Activated T-cell treated with anti-CD3 and anti-CD28 coated beads, Interleukin-2, amount 50 U/mL, for 4 hours (primary cell): ENCODE measurements around the gene CXXC5. TPM values are rescaled to one million over a fixed set of nuclear protein-coding genes. Genes with fewer than 3 reads are reported as not detected.

Experiments
- ATAC-seq, 2 donors: fragments of 200-7000 bp; cut with Tn5 transposase; one replicate each; pipeline ENCODE4 v1.10.0; 2021
- DNase-seq: peaks from one replicate; pipeline ENCODE4 v3.0.0-alpha.2; 2020
- H3K27me3 Mint-ChIP-seq: one replicate; pipeline ENCODE4 v1.8.0; 2021; ENCODE audit warnings: low read depth, mixed read lengths
- H3K36me3 Mint-ChIP-seq: one replicate; pipeline ENCODE4 v1.8.0; 2022; ENCODE audit warnings: mixed read lengths; ENCODE audit not compliant: insufficient read depth
- H3K4me1 Mint-ChIP-seq: one replicate; pipeline ENCODE4 v1.8.0; 2021; ENCODE audit warnings: low read depth, mixed read lengths
- H3K4me3 Mint-ChIP-seq: one replicate; pipeline ENCODE4 v1.8.0; 2021; ENCODE audit warnings: mild to moderate bottlenecking, moderate library complexity, mixed read lengths
- H3K9me3 Mint-ChIP-seq: one replicate; pipeline ENCODE4 v1.8.0; 2021; ENCODE audit warnings: mixed read lengths
- total RNA-seq, 3 donors: library from RNA; stranded (reverse); gene quantifications; one replicate each; pipeline ENCODE4 v1.2.1, GENCODE V29; 2021

The CXXC5 gene
- total RNA-seq, 3 donors from 2014 or later: 1.2 to 3.3 (median 1.4) TPM

GRCh38 chr5:139642891-139643871 lies 5.0 kb upstream of the CXXC5 start:
- ATAC-seq (no peak), DNase-seq (no peak)
- Mint-ChIP-seq H3K27me3 (peaks cover 24% of the 10 kb centered on the region), H3K9me3 (no peaks in the 10 kb centered on the region), H3K4me1 (peaks cover 18% of the 10 kb centered on the region), H3K36me3 (no peaks in the 10 kb centered on the region), H3K4me3 (no peak overlapping the region)

- Mint-ChIP-seq H3K36me3 (no peaks in the 10 kb centered on the region), H3K4me1 (peaks cover 18% of the 10 kb centered on the region), H3K9me3 (no peaks in the 10 kb centered on the region), H3K4me3 (no peak overlapping the region), H3K27me3 (peaks cover 24% of the 10 kb centered on the region)
- ATAC-seq (no peak), DNase-seq (no peak)
Observed at GRCh38 chr5:139644001-139644456, 4.1 kb upstream of the CXXC5 start.

GRCh38 chr5:139644646-139645429 lies 3.3 kb upstream of the CXXC5 start:
- peaks cover 18% of the 10 kb centered on the region for H3K4me1 Mint-ChIP-seq
- H3K36me3 Mint-ChIP-seq: no peaks in the 10 kb centered on the region
- peaks cover 29% of the 10 kb centered on the region for H3K27me3 Mint-ChIP-seq
- H3K4me3 Mint-ChIP-seq: no peak overlapping the region
- no peak for DNase-seq
- no peaks in the 10 kb centered on the region for H3K9me3 Mint-ChIP-seq
- no peak for ATAC-seq

GRCh38 chr5:139645430-139645871 lies 2.7 kb upstream of the CXXC5 start:
- ATAC-seq (no peak), DNase-seq (no peak)
- peaks cover 32% of the 10 kb centered on the region for H3K27me3 Mint-ChIP-seq
- H3K36me3 Mint-ChIP-seq: no peaks in the 10 kb centered on the region
- H3K4me1 Mint-ChIP-seq: peaks cover 22% of the 10 kb centered on the region
- H3K9me3 Mint-ChIP-seq: no peaks in the 10 kb centered on the region
- no peak overlapping the region for H3K4me3 Mint-ChIP-seq

- no peak overlapping the region for H3K4me3 Mint-ChIP-seq
- no peak for DNase-seq
- no peak for ATAC-seq
- H3K36me3 Mint-ChIP-seq: no peaks in the 10 kb centered on the region
- peaks cover 39% of the 10 kb centered on the region for H3K27me3 Mint-ChIP-seq
- peaks cover 26% of the 10 kb centered on the region for H3K4me1 Mint-ChIP-seq
- no peaks in the 10 kb centered on the region for H3K9me3 Mint-ChIP-seq
Observed at GRCh38 chr5:139646111-139646510, 2.0 kb upstream of the CXXC5 start.

- Mint-ChIP-seq H3K4me3 (peak overlapping the region; percentile 67), H3K4me1 (peaks cover 32% of the 10 kb centered on the region), H3K27me3 (peaks cover 46% of the 10 kb centered on the region), H3K9me3 (no peaks in the 10 kb centered on the region), H3K36me3 (no peaks in the 10 kb centered on the region)
- no peak for ATAC-seq
- DNase-seq: no peak
Observed at GRCh38 chr5:139646912-139647505, 1.1 kb upstream of the CXXC5 start.

- Mint-ChIP-seq H3K4me3 (peak overlapping the region; percentile 67), H3K4me1 (peaks cover 39% of the 10 kb centered on the region), H3K9me3 (no peaks in the 10 kb centered on the region), H3K36me3 (no peaks in the 10 kb centered on the region), H3K27me3 (peaks cover 52% of the 10 kb centered on the region)
- DNase-seq: no peak
- no peak for ATAC-seq
Observed at GRCh38 chr5:139647506-139648204, 494 bp upstream of the CXXC5 start.

GRCh38 chr5:139649082-139649991 lies 1.2 kb downstream of the CXXC5 start:
- peak overlapping the region; percentile 85 for H3K4me3 Mint-ChIP-seq
- H3K27me3 Mint-ChIP-seq: peaks cover 61% of the 10 kb centered on the region
- H3K4me1 Mint-ChIP-seq: peaks cover 46% of the 10 kb centered on the region
- DNase-seq (no peak), ATAC-seq (peak; percentile 8 to 15)
- H3K9me3 Mint-ChIP-seq: no peaks in the 10 kb centered on the region
- H3K36me3 Mint-ChIP-seq: no peaks in the 10 kb centered on the region

GRCh38 chr5:139650031-139650688 lies 2.0 kb downstream of the CXXC5 start:
- H3K4me1 Mint-ChIP-seq: peaks cover 44% of the 10 kb centered on the region
- no peak for ATAC-seq

GRCh38 chr5:139650689-139651042 lies 2.5 kb downstream of the CXXC5 start:
- ATAC-seq: no peak
- Mint-ChIP-seq H3K27me3 (peaks cover 58% of the 10 kb centered on the region), H3K9me3 (no peaks in the 10 kb centered on the region), H3K36me3 (no peaks in the 10 kb centered on the region), H3K4me1 (peaks cover 44% of the 10 kb centered on the region), H3K4me3 (peak overlapping the region; percentile 85)
- no peak for DNase-seq

More at GRCh38 chr5:139650031-139650688, 2.0 kb downstream of the CXXC5 start:
- H3K27me3 Mint-ChIP-seq: peaks cover 61% of the 10 kb centered on the region
- H3K36me3 Mint-ChIP-seq: no peaks in the 10 kb centered on the region
- DNase-seq: no peak
- H3K9me3 Mint-ChIP-seq: no peaks in the 10 kb centered on the region
- peak overlapping the region; percentile 85 for H3K4me3 Mint-ChIP-seq

GRCh38 chr5:139651043-139651834 lies 3.1 kb downstream of the CXXC5 start:
- Mint-ChIP-seq H3K27me3 (peaks cover 54% of the 10 kb centered on the region), H3K4me1 (peaks cover 44% of the 10 kb centered on the region), H3K9me3 (no peaks in the 10 kb centered on the region), H3K4me3 (peak overlapping the region; percentile 29), H3K36me3 (no peaks in the 10 kb centered on the region)
- DNase-seq (no peak), ATAC-seq (no peak)
